Cardiac muscle cell (in vitro differentiated cells and primary cell): ENCODE results near the gene VPS41. TPM values are rescaled to one million over a fixed set of nuclear protein-coding genes. Genes with fewer than 3 reads are reported as not detected.
A peak's percentile ranks its signal among the peaks of the same experiment; 100 is the strongest.

ENCODE experiments used
- DNase-seq, 2 donors: peaks; one replicate each; pipeline versions ENCODE4 v3.0.0 to v3.0.0-alpha.2; 2010 to 2017; ENCODE audit warnings: low read depth in 1 of 2, low spot score in 1 of 2
- H3K27ac ChIP-seq: fragments of 200-600 bp; sonication (generic); 2 replicates; pipeline ENCODE4 v1.5.1; 2016
- H3K27me3 ChIP-seq: fragments of 200-600 bp; sonication (generic); 2 replicates; pipeline ENCODE4 v1.6.0; 2016; ENCODE audit warnings: control low read depth
- H3K36me3 ChIP-seq: fragments of 200-600 bp; sonication (generic); 2 replicates; pipeline ENCODE4 v1.5.1; 2016; ENCODE audit warnings: control low read depth
- H3K4me1 ChIP-seq: fragments of 200-600 bp; sonication (generic); 2 replicates; pipeline ENCODE4 v1.8.1; 2017; ENCODE audit warnings: low read depth, mild to moderate bottlenecking, mixed run types
- H3K4me3 ChIP-seq: fragments of 200-600 bp; sonication (generic); 2 replicates; pipeline ENCODE4 v1.5.1; 2016; ENCODE audit warnings: mild to moderate bottlenecking
- H3K9me3 ChIP-seq: fragments of 200-600 bp; sonication (generic); 2 replicates; pipeline ENCODE4 v1.5.1; 2017; ENCODE audit warnings: low read depth, mild to moderate bottlenecking, control low read depth
- polyA plus RNA-seq: library from polyadenylated mRNA; unstranded; fragments of >200 nt; fragmentation: Nextera tagmentation; extraction: Ambion mirVana; gene quantifications from 2 replicates; pipeline ENCODE4 v1.2.1, GENCODE V29; 2016
- total RNA-seq: library from RNA; depleted of rRNA; stranded (reverse); fragments of >200 nt; gene quantifications from 2 replicates; pipeline ENCODE4 v1.2.3, GENCODE V29; 2016
- TF ChIP-seq, protein P1 (sequence below): IDR thresholded peaks from 2 replicates; pipeline ENCODE4 v1.5.1; 2012; ENCODE audit warnings: low read depth, mild to moderate bottlenecking, low read length

VPS41 gene
- total and polyA plus RNA-seq, 2 experiments from 2014 or later = 31.3 to 73.7 TPM

DNA sequence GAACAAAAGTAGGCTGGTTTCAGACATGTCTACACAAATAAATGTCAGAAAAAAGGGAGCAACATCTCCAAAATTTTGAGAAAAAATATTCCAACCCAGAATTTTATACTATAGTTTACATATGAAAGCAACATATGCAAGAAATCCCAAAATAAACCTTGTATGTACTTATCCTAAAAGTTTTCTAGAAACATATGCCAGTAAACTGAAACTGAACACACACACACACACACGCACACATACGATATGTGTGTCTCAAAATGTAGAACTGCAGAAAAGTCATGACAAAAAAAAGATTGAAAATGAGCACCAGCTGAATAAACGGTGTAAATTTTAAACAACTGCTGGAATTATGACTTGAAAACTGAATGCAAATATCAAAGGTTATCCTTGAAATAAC, 81.0 kb downstream of the VPS41 start:
- Histone ChIP-seq H3K9me3 (no peaks in the 10 kb centered on the region), H3K4me3 (no peak overlapping the region), H3K4me1 (peaks cover 17% of the 10 kb centered on the region), H3K36me3 (no peaks in the 10 kb centered on the region), H3K27me3 (no peaks in the 10 kb centered on the region), H3K27ac (no peak overlapping the region)
- TF ChIP-seq, protein P1, sequence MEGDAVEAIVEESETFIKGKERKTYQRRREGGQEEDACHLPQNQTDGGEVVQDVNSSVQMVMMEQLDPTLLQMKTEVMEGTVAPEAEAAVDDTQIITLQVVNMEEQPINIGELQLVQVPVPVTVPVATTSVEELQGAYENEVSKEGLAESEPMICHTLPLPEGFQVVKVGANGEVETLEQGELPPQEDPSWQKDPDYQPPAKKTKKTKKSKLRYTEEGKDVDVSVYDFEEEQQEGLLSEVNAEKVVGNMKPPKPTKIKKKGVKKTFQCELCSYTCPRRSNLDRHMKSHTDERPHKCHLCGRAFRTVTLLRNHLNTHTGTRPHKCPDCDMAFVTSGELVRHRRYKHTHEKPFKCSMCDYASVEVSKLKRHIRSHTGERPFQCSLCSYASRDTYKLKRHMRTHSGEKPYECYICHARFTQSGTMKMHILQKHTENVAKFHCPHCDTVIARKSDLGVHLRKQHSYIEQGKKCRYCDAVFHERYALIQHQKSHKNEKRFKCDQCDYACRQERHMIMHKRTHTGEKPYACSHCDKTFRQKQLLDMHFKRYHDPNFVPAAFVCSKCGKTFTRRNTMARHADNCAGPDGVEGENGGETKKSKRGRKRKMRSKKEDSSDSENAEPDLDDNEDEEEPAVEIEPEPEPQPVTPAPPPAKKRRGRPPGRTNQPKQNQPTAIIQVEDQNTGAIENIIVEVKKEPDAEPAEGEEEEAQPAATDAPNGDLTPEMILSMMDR = no peak
- no peak for DNase-seq

DNA sequence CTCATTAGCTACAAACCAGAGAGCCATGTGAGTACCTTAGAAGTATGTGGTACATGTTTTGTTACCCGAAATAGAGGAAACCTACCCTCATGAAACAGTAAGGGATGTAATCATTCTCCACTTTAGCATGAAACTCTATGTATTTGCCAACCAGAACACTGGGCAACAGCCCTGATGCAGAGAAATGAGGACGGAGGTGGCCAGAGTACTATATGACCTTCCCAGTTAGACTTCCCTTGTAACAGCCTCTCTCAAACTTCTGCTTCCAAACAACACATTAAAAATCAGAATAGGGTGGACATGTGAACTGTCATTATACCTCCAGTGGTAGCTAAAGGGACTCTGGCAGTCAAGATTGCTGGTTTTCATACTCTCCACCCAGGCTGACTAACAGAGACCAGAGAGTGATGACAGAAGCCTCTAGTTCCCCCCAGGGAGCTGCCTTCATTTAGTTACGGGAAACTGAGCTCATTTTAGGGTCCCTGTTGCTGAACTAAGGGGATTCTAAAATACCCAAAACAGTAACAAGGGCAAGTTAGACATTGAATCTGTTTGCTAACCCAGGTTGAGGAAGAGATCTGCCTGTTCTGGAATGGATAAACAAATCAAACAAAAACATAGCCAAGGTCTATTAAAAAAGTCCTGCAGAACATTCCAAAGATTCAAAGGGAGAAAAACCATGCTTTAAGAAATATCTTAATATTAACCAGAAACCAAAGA, 83.1 kb downstream of the VPS41 start:
- TF ChIP-seq, protein P1 = no peak
- no peaks in the 10 kb centered on the region for H3K9me3 ChIP-seq
- no peak overlapping the region for H3K4me3 ChIP-seq
- H3K27me3 ChIP-seq = no peaks in the 10 kb centered on the region
- H3K27ac ChIP-seq = peak overlapping the region; percentile 34
- H3K36me3 ChIP-seq = no peaks in the 10 kb centered on the region
- peaks cover 12% of the 10 kb centered on the region for H3K4me1 ChIP-seq
- peak in 1 of 2 donors; percentile 34 for DNase-seq

DNA sequence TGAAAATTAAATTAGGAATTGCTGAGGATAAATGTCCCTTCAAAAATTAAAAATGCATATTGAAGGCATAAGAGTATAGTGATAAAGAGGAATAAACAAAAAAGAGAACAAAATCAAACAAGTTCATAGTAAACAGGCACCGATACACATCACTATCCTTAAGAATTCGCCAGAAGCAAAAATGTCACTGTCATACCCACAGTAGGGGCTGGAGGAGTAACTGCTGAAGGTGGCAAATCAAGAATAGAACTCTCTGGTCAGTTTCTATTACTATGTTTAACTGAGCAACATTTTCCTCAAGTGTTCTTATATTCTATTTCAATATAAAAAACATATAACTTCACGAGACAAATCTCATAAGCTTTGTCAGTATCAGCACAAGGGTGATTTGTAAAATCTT, 84.0 kb downstream of the VPS41 start:
- TF ChIP-seq, protein P1 = no peak
- H3K9me3 ChIP-seq = no peaks in the 10 kb centered on the region
- H3K27me3 ChIP-seq = no peaks in the 10 kb centered on the region
- H3K4me3 ChIP-seq = no peak overlapping the region
- DNase-seq = no peak
- H3K4me1 ChIP-seq = peaks cover 12% of the 10 kb centered on the region
- no peaks in the 10 kb centered on the region for H3K36me3 ChIP-seq
- H3K27ac ChIP-seq = no peak overlapping the region

DNA sequence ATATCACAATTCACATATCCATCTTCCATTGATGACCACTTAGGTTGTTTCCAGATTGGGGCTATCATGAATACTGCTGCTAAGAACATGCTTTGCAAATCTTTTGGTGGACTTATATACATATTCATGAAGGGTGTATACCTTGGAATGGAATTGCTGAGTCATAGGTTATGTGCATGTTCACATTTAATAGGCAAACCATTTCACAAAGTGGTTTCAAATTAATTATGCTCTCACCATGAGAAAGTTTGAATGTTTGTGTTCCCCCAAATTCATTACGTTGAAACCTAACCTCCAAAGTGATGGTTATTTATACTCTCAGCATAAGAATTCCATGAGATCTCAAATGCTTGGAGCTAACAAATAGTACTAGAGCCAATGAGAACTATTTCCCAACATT, 86.4 kb downstream of the VPS41 start:
- no peak for DNase-seq

DNA sequence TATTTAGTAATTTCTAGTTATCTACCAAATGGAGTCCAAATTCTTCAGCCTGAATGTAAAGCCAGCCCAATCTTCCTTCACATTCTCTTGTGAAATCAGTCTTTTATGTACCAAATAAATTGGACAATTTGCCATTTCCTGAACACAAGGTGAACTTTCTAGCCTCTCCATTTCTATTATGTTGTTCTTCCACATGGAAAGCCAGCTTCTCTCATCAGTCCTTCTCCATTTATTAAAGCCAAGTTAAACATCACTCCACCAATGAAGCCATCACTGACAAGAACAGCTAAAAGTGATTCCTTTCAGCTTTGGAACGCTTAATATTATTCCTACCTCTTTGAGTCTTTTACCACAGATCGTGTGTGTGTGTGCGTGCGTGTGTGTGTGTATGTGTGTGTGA, 88.4 kb downstream of the VPS41 start:
- TF ChIP-seq, protein P1 = no peak
- Histone ChIP-seq H3K9me3 (no peaks in the 10 kb centered on the region), H3K4me1 (peaks cover 4% of the 10 kb centered on the region), H3K27ac (no peak overlapping the region), H3K4me3 (no peak overlapping the region), H3K36me3 (no peaks in the 10 kb centered on the region), H3K27me3 (no peaks in the 10 kb centered on the region)
- no peak for DNase-seq

More for the DNA sequence above, 86.4 kb downstream of the VPS41 start:
- Histone ChIP-seq H3K27me3 (no peaks in the 10 kb centered on the region), H3K36me3 (no peaks in the 10 kb centered on the region), H3K9me3 (no peaks in the 10 kb centered on the region), H3K4me3 (no peak overlapping the region), H3K4me1 (peaks cover 12% of the 10 kb centered on the region), H3K27ac (no peak overlapping the region)
- TF ChIP-seq, protein P1 = no peak
